HepG2 (cell line): ENCODE measurements around the gene SLC29A1. TPM values are rescaled to one million over a fixed set of nuclear protein-coding genes. Genes with fewer than 3 reads are reported as not detected.

Source experiments
- DZIP1 ChIP-seq: sonication (generic); formaldehyde crosslinking; IDR thresholded peaks from 2 replicates; pipeline ENCODE4 v1.5.0; 2020; ENCODE audit warnings: mild to moderate bottlenecking, missing genetic modification reagents
- FOXJ3 ChIP-seq: sonication (generic); formaldehyde crosslinking; IDR thresholded peaks from 2 replicates; pipeline ENCODE4 v1.4.0; 2020; ENCODE audit warnings: missing genetic modification reagents, mild to moderate bottlenecking, borderline replicate concordance
- FOXP4 ChIP-seq: sonication (generic); formaldehyde crosslinking; IDR thresholded peaks from 2 replicates; pipeline ENCODE4 v1.4.0; 2020; ENCODE audit warnings: missing genetic modification reagents
- HMG20A ChIP-seq: IDR thresholded peaks from 2 replicates; pipeline ENCODE4 v1.6.1; 2016; ENCODE audit warnings: borderline replicate concordance
- HOXA9 ChIP-seq: sonication (generic); formaldehyde crosslinking; IDR thresholded peaks from 2 replicates; pipeline ENCODE4 v1.8.1; 2022; ENCODE audit warnings: missing genetic modification reagents, mild to moderate bottlenecking, moderate library complexity, borderline replicate concordance
- JDP2 ChIP-seq: sonication (generic); formaldehyde crosslinking; IDR thresholded peaks from 2 replicates; pipeline ENCODE4 v1.8.1; 2022; ENCODE audit warnings: missing genetic modification reagents, borderline replicate concordance
- JUN ChIP-seq: sonication (generic); formaldehyde crosslinking; IDR thresholded peaks from 2 replicates; pipeline ENCODE4 v1.4.0; 2020; ENCODE audit warnings: mild to moderate bottlenecking, missing genetic modification reagents
- SKI ChIP-seq: fragments of 450-650 bp; IDR thresholded peaks from one replicate; pipeline ENCODE4 v1.6.1; 2018; ENCODE audit warnings: mild to moderate bottlenecking; ENCODE audit not compliant: partially characterized antibody
- SMARCC2 ChIP-seq: fragments of 450-650 bp; IDR thresholded peaks from 2 replicates; pipeline ENCODE4 v1.6.1; 2017; ENCODE audit warnings: antibody characterized with exemption, mild to moderate bottlenecking
- ZFP82 ChIP-seq: sonication (generic); formaldehyde crosslinking; IDR thresholded peaks from 2 replicates; pipeline ENCODE4 v1.5.1; 2020; ENCODE audit warnings: mild to moderate bottlenecking, missing genetic modification reagents, borderline replicate concordance
- ZNF446 ChIP-seq: sonication (generic); formaldehyde crosslinking; IDR thresholded peaks from 2 replicates; pipeline ENCODE4 v1.5.0; 2020; ENCODE audit warnings: mild to moderate bottlenecking, missing genetic modification reagents
- ZNF512B ChIP-seq: sonication (generic); formaldehyde crosslinking; IDR thresholded peaks from 2 replicates; pipeline ENCODE4 v1.5.1; 2020; ENCODE audit warnings: missing genetic modification reagents, mild to moderate bottlenecking, borderline replicate concordance
- ZNF570 ChIP-seq: sonication (generic); formaldehyde crosslinking; IDR thresholded peaks from 2 replicates; pipeline ENCODE4 v1.4.0; 2020; ENCODE audit warnings: mild to moderate bottlenecking, missing genetic modification reagents, borderline replicate concordance
- ZNF589 ChIP-seq: sonication (generic); formaldehyde crosslinking; conservative IDR thresholded peaks from 2 replicates; pipeline ENCODE4 v1.8.0; 2022; ENCODE audit warnings: mild to moderate bottlenecking, moderate library complexity, missing genetic modification reagents
- ZNF652 ChIP-seq: IDR thresholded peaks from 2 replicates; pipeline ENCODE4 v1.6.1; 2016; ENCODE audit warnings: low read depth, borderline replicate concordance
- ZUFSP ChIP-seq: sonication (generic); formaldehyde crosslinking; IDR thresholded peaks from 2 replicates; pipeline ENCODE4 v1.9.0; 2021; ENCODE audit warnings: missing genetic modification reagents, mild to moderate bottlenecking, borderline replicate concordance
- polyA plus RNA-seq, 8 experiments: library from polyadenylated mRNA; depleted of rRNA in 3 of 8; stranded (reverse) in 7 of 8; unstranded in 1 of 8; fragments of >200 nt; fragmentation: Illumina TruSeq in 4 of 8; extraction: Trizol in 4 of 8; gene quantifications; 2 replicates each; pipeline versions ENCODE4 v1.2.1 to v1.2.3, GENCODE V29; 2011 to 2016; ENCODE audit warnings: low read depth in 4 of 8, missing spikeins in 1 of 8, mixed read lengths in 1 of 8; ENCODE audit not compliant: insufficient read depth in 1 of 8
- total RNA-seq, 5 experiments: library from RNA; depleted of rRNA; stranded (reverse); fragments of >200 nt; fragmentation: Illumina TruSeq; extraction: Trizol; gene quantifications; 2 replicates each; pipeline ENCODE4 v1.2.3, GENCODE V29; 2016; ENCODE audit warnings: low read depth in 1 of 5

SLC29A1 gene
- total and polyA plus RNA-seq, 2 of the 13 experiments (the other 11 are each of a cell fraction or from before 2014, with no cell fraction given) = 43.2 to 106 TPM

- TF ChIP-seq FOXP4 (CRISPR knock-in tag) (peak; percentile 48; the same call in 1 of the 2 replicates), ZFP82 (0 out of 2 replicates have a peak, but pooled peaks have one; percentile 59), ZNF570 (CRISPR knock-in tag) (no peak), SKI (peak; percentile 90), ZUFSP (no peak), FOXJ3 (CRISPR knock-in tag) (peak; percentile 61; the same call in 1 of the 2 replicates), JDP2 (CRISPR knock-in tag) (no peak), DZIP1 (peak; percentile 16; the same call in 1 of the 2 replicates), HMG20A (CRISPR knock-in tag) (no peak; the same call in 1 of the 2 replicates), ZNF589 (no peak; the same call in 1 of the 2 replicates), ZNF446 (no peak), ZNF652 (CRISPR knock-in tag) (no peak; the same call in 1 of the 2 replicates), SMARCC2 (no peak), ZNF512B (CRISPR knock-in tag) (peak; percentile 92; the same call in 1 of the 2 replicates), HOXA9 (CRISPR knock-in tag) (peak; percentile 93), JUN (CRISPR knock-in tag) (no peak)
These were observed 22.7 kb downstream of the SLC29A1 start (continued) for GRCh38 chr6:44245912-44246662.
